HG03575 (cell line): ENCODE data around the gene RIPOR1.

Experiments
- ATAC-seq: cut with Tn5 transposase; IDR thresholded peaks from one replicate; pipeline ENCODE4 v1.9.1; 2021; ENCODE audit not compliant: unreplicated experiment, insufficient number of reproducible peaks, low FRiP score; ENCODE audit errors: extremely low read depth

RIPOR1 gene

DNA sequence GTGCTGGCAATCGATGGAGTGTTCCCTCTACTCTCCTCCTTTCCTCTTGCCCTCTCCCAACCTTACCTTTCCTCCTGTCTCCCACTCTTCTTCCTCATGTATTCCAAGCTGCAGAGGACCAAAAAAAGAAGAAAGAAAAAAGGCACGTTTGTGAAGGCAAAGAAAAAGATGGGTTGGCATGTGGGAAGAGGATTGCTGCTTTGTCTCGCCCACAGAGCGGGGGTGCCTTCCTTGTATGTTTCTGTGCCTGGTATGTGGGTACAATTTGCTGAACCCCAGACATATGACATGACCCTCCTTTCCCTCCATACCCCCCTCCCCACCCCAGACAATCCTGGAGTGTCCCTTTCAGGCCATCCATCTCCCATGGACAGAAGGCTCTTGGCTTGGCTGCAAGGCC is 20.6 kb downstream of the RIPOR1 start:
- ATAC-seq, result no peak

DNA sequence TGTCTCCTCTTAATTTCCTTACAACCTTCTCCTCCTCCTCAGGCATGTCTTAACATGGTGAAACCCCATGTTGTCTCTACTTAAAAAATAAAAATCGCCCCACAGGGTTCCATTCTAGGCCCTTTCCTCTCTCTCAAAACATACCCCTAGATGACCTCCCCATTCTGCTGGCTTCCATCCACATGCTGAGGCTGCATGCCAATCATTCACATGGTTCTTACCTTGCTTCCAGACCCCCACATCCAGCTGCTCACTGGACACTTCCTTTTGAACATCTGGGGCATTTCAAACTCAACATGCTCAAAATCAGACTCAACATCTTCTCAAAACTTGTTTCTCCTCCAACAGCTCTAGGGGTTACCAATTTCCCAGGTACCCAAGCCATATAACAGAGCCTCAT is 21.3 kb downstream of the RIPOR1 start:
- ATAC-seq, result no peak

DNA sequence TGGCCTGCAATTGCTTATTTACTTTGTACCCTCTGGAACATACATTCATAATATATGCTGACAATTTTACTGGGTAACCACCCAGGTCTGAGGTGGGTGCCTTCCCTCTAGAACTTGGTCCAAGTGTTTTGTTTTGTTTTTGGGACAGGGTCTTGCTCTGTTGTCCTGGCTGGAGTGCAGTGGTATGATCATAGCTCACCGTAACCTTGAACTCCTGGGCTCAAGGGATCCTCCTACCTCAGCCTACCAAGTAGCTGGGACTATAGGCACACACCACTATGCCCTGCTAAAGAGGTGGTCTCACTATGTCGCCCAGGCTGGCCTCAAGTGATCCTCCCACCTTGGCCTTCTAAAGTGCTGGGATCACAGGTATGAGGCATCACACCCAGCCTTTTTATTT is 22.5 kb downstream of the RIPOR1 start:
- ATAC-seq, result no peak

DNA sequence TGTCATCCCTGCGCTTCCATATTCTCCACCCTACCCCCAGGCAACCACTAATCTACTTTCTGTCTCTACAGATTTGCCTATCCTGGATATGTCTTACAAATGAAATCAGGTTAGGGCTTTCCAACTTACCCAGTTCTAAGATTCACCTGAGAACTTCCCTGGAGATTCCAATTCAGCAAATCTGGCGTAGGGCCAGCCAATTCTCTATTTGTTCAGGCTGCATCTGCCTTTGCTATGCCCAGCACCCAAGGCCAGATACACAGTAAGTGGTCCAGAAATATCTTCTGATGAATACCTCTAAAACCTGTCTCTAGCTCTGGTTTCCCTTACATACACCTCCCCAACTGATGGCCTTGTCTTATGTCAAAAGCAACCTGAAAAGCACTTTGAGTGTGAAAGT is 23.3 kb downstream of the RIPOR1 start:
- ATAC-seq, result no peak

DNA sequence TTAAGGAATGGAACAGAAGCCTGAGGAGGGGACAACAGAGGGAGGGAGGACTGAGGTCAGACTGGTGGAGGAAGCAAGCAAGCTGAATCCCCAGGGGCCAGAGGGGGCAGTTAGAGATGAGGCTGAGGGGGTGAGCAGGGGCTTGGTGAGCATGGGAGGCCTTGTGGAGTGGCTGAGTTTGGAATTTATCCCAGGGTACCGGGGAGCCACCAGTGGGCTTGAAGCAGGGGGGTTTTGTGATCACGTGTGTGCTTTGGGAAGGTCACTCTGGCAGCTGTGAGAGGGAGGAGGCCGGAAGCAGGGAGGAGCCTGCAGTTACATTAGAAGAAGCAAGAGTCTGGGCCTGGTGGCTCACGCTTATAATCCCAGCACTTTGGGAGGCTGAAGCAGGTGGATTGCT is 23.8 kb downstream of the RIPOR1 start:
- ATAC-seq, result no peak

DNA sequence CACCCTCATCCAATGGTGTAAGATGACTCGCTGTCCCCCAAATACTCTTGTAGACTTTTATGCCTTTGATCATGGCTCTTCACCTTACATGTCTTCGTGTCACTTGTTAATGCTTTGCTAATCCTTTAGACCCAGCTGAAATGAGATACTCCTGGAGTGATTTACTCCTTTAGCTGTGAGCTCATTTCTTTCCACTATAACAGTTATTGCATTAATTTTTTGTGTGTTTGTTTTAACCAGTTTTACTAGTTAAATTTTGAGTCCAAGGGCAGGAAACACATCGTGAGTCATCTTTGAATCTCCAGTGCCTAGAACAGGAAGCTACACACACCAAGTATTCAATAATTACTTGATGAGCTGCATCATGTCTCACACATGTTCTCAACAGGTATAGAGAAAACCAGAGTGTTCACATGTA is 27.2 kb downstream of the RIPOR1 start:
- ATAC-seq, result no peak

DNA sequence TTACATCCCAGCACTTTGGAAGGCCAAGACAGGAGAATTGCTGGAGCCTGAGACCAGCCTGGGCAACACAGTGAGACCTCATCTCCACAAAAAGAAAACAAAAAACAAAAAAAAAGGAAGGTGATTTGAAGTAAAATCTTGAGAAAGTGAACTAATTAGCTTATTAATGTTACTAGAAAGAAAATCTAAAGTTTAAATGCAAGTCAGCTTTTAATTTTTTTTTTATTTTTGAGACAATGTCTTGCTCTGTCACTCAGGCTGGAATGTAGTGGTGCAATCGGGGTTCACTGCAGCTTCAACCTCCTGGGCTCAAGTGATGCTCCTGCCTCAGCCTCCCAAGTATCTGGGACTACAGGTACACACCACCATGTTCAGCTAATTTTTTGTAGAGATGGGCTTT is 30.2 kb downstream of the RIPOR1 start:
- ATAC-seq, result no peak

DNA sequence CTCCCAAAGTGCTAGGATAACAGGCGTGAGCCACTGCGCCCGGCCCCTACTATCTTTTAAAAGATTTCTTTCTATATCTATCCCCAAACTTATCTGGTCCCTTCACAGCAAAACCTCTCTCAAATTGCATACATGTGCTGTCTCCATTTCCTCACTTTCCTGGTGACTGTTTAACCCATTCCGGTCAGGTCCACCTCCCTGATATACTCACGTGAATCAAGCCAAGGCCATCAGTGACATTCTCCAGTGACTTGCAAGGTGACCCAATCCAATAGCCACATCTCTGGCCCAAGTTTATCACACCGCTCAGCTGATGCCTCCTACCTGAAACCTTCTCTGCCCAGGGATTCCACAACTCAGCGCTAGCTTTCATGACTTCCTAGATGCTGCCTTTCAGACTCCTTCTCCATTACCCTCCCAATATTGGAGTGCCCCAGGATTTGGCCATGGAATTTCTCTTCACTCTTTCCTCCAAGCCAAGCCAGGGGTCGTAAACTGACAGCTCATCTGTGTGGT is 32.3 kb downstream of the RIPOR1 start:
- no peak for ATAC-seq

DNA sequence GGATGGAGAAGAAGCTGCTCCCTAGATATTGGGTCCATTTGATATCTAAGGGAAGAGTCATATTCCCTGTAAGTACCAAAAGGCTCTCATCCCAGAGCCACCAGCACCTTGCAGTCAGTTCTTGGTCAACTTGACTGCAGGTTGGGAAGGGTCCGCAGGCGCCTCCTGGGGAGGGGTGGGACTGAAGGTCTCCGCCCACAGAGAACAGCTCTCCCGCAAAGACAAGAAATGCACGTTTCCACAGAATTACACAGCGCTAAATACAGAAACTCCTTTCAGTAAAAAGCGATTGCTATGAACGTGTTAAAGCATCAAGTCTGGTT is 32.8 kb downstream of the RIPOR1 start:
- ATAC-seq, result no peak

DNA sequence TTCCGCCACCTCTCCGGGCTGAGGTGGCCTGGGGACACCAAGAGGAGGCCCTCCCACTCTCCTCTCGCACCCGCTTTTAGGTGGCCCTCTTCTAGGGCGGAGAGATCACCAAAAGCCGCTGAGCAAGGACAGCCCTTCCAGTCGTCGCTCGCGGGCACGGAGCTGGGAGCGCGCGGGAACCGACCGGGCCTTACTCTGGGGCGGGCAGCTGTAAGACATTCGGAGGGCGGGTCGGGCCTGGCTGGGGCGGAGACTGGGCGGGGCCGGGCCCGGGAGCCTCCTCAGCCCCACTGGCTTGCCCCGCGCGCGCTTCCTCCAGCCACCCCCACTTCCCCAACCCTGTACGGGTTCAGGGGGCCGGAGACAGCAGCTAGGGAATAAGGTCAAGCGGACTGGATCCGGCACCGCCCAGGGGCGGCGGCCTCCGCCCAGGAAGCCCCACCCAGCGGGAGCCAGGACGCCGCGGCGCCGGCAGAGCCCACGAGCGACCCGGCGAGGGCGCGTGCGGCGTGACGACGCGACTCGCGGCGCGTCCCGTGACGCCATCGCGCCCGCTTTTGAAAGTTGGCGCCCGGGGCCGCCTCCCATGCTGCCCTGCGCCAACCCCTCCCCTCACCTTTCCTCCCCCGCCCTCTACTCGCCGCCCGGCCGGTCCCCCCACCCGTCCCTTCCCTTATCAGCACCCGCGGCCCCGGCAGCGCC is 33.3 kb downstream of the RIPOR1 start:
- peak; percentile 58 for ATAC-seq

DNA sequence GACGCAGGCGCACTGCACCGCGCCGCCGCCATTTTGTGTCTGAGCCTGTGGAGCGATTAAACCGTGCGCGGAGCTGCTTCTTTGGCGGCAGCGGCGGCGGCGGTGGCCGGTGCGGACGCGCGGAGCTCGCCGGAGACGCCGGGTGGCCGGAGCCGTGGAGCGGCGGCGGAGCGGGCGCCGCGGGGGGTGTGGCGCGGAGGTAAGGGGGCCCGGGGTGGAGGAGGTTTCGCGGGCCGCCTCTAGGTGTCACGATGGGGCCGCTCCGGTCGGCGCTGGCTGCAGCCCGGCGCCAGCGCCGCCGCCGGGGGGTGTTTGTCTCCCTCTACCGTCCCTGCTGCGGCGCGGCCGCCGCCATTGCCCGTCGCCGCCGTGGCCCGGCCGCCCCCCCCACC is 33.9 kb downstream of the RIPOR1 start, which contains the start of gene CTCF:
CTCF (plus strand) TSS at position 1 of the 392 bp plus-strand sequence. CDS start 48,307 bp downstream, outside the sequence.
- ATAC-seq, result no peak

DNA sequence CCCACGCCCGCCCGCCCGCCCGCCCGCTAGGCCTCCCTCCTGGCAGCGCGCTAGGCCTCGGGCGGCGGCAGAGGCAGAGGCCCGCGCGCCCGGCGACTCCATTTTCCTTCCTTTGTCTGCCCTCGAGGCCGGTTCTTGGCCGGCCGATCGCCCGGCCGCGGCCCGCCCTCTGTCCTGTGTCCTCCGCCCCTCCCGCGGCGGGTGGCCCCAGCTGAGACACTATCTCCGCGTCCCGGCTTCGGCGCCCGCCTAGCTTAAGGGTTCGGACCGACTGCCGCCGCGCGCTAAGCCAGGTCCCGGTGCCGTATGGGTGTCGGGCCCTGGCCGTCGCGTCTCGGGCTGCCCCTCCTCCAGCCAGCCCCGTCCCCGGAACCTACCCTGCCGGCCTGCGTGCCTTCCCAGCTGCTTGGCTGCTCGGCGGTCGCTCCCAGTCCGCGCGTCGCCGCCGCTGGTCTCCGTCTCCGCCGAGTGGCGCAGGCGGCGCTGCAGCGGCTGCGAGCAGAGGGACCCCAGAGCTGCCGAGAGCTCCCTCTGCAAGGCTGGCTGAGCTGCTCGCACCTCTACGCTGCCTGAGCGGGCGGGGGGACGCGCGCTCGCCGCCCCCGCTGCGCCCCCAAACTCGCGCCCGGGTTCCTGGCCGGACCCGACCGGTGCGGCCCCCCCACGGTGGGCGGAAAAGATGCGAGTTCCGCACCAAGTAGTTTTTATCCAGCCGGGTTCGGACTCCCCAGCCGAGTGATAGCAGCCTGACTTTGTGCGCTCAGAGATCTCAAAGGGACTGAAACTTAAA is 34.5 kb downstream of the RIPOR1 start:
- ATAC-seq, result no peak

DNA sequence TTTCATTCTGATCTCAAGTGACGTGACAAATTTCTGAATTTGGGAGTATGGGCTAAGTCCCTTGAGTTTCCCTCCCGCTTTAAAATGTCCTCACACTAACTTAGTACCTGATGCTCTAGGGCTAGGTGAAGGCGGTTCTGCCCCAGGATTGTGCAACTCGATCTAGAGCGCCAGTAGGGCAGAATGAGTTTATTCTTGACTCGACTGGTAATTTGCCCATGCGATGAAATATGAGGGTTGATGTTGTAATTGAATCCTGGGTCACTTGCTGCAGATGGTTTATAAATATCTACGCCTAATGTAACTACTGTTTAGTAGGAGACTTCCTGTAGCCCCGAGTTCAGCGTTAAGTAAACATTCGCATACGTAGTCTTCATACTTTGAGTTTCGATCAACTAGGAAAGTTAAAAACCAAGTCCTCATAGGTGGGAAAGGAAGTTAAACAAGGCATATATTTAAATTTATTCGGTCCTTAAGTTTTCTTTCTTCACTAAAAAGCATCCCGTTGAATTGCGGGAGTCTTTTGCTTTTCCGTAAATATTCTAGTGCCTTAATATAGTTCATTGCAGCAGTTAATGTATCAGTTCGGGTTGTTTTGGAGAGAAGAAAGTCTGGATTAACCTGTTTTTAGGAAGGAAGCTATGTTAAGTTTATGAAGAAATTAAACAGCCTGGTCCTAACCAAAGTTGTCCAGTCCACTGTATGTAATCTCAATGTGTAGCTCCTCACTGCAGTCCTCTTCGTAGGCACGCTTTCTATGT is 35.3 kb downstream of the RIPOR1 start:
- ATAC-seq, result no peak

DNA sequence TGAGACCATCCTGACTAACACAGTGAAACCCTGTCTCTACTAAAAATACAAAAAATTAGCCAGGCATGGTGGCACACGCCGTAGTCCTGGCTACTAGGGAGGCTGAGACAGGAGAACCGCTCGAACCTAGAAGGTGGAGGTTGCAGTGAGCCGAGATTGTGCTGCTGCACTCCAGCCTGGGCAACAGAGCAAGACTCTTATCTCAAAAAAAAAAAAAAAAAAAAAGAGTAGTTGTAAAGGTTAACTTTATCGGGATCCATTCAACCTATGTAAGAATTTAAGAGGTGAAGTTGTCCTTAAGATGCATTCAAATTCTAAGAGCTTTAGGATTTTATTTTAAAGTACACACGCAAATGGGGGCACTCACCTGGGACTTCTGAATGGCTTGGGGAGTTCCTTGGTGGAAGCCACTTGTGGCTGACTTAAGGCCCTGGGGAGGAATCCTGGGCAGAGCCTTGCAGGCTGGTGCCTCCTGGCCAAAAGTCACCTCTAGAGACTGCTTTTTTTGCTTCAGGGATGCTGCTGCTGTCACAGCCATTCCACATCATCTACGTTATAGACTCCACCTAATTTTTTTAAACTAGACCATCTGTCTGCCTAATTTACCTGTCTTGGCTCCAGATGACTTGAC is 37.0 kb downstream of the RIPOR1 start:
- ATAC-seq, result no peak

DNA sequence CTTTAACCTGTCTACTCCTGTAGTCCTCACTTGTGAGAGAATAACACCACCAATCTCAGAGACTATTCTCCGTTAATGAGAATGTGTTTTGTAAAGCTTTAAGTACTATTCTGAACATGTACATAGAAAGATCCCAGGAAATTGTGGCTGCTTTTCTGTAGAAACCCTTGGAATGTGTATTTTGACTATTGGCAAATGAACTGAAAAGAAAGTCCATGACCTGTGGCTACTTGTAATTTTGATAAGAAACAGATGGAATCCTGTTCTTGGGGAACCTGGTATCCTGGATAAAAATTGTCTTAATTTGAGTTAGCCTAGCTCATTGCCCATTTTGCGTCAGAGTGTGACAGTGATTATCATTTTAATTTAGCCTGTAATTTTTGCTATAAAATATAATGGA is 42.8 kb downstream of the RIPOR1 start:
- no peak for ATAC-seq

DNA sequence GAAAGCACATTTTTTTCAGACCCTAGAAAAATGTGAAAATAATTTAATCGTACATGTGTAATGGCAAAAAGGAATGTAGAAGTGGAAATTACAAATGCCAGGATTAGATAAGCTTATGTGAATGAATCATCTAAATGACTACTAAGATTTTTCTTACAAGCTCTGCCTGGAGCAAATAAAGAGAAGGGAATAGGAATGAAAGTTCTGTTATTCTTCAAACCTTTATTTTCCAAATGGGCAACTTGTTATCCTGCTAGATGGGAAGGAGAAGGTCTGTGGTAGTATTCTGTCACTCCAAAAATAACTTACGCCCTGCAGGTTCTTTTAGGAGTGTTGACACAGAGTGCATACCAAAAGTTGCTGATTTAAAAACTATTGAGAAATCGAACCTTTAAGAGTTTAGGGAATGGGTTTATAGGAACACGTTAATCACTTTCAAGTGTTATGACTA is 43.4 kb downstream of the RIPOR1 start:
- no peak for ATAC-seq

DNA sequence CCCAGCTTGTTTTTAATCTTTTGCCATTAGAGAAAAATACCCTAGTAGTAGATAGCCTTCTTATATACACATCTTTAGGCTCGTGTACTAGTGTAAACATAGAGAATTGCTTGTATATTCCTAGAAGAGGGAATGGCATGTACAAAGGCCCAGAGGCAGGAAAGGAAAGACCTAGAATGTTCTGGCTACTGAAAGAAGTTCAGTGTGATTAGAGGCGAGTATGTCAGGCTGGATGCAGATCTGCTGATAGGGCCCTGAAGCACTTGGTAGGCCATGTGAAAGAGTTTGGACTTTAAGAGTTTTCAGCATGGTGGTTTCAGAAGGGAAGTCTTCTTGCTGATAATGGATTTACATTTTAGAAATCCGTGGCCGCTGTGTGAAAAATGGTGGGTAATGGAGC is 51.1 kb downstream of the RIPOR1 start:
- ATAC-seq, result no peak

DNA sequence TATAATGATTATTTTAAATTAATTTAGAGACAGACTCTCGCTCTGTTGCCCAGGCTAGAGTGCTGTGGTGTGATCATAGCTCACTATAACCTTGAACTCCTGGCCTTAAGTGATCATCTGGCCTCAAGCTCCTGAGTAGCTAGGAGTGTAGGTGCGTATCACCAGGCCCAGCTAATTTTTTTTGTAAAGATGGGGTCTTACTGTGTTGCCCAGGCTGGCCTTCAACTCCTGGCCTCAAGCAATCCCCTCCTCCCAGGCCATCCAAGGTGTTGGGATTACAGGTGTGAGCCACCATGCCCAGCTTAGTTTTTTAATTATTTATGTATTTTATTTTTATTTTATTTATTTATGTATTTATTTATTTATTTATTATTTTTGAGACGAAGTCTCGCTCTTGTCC is 51.6 kb downstream of the RIPOR1 start:
- no peak for ATAC-seq

DNA sequence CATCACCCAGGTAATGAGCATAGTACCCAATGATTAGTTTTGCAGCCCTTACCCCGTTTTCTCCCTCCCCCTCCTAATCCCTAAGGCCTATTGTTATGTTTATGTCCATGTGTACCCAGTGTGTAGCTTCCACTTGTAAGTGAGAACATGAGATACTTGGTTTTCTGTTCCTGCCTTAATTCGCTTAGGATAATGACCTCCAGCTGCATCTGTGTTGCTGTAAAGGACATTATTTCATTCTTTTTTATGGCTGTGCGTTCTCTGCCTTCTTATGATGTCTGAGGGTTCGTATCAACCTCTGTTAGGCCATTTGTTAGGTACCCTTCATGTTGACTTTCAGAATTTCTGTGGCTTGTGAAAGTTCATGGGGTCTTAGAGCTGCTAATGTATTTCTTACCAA is 64.7 kb downstream of the RIPOR1 start:
- ATAC-seq, result no peak
